HG03520 (cell line): Measurements from ENCODE around the gene APOOL.
"Not testable (repeated sequence)": the region's sequence is repeated elsewhere in the genome, so short reads cannot be mapped to it uniquely, and the experiment has no call there.

ENCODE experiments used
- ATAC-seq: cut with Tn5 transposase; IDR thresholded peaks from one replicate; pipeline ENCODE4 v1.9.1; 2021; ENCODE audit warnings: mild to moderate bottlenecking, moderate library complexity; ENCODE audit not compliant: unreplicated experiment

The APOOL gene

GRCh38 chrX:85003655-85004244 is at the start of gene APOOL:
Gene APOOL (plus strand): TSS chrX:85003877. CDS start chrX:85003913, 36 bp downstream.
- ATAC-seq: peak; percentile 97

- ATAC-seq: no peak
Observed at GRCh38 chrX:84956304-84956703, 47.4 kb upstream of the APOOL start.

- no peak for ATAC-seq
Observed at GRCh38 chrX:84974803-84975202, 28.9 kb upstream of the APOOL start.

- not testable (repeated sequence) for ATAC-seq
Observed at GRCh38 chrX:84991739-84992138, 11.9 kb upstream of the APOOL start.

GRCh38 chrX:84993150-84993549 is 10.5 kb upstream of the APOOL start:
- ATAC-seq: no peak

GRCh38 chrX:85001344-85001743 is 2.3 kb upstream of the APOOL start:
- no peak for ATAC-seq

GRCh38 chrX:85004255-85004654 is 578 bp downstream of the APOOL start:
- no peak for ATAC-seq

GRCh38 chrX:85012098-85012497 is 8.4 kb downstream of the APOOL start:
- no peak for ATAC-seq

GRCh38 chrX:85015351-85015750 is 11.7 kb downstream of the APOOL start:
- ATAC-seq: not testable (repeated sequence)

GRCh38 chrX:85017721-85018120 is 14.0 kb downstream of the APOOL start:
- ATAC-seq: no peak

GRCh38 chrX:85018471-85018870 is 14.8 kb downstream of the APOOL start:
- ATAC-seq: no peak

- no peak for ATAC-seq
Observed at GRCh38 chrX:85020216-85020615, 16.5 kb downstream of the APOOL start.

GRCh38 chrX:85024044-85024443 is 20.4 kb downstream of the APOOL start:
- no peak for ATAC-seq

- no peak for ATAC-seq
Observed at GRCh38 chrX:85024562-85024961, 20.9 kb downstream of the APOOL start.

GRCh38 chrX:85026170-85026569 is 22.5 kb downstream of the APOOL start:
- no peak for ATAC-seq

GRCh38 chrX:85029043-85029442 is 25.4 kb downstream of the APOOL start:
- no peak for ATAC-seq

GRCh38 chrX:85031505-85031904 is 27.8 kb downstream of the APOOL start:
- no peak for ATAC-seq

GRCh38 chrX:85037114-85037513 is 33.4 kb downstream of the APOOL start:
- no peak for ATAC-seq

- no peak for ATAC-seq
Observed at GRCh38 chrX:85051627-85052026, 48.0 kb downstream of the APOOL start.

GRCh38 chrX:85052205-85052604 is 48.5 kb downstream of the APOOL start:
- no peak for ATAC-seq

GRCh38 chrX:85052636-85053343 is 49.1 kb downstream of the APOOL start:
- ATAC-seq: no peak

- no peak for ATAC-seq
Observed at GRCh38 chrX:85065512-85066198, 62.0 kb downstream of the APOOL start.
